Ascending aorta (tissue), 2 donors: Measurements from ENCODE around the gene MEG3. TPM values are rescaled to one million over a fixed set of nuclear protein-coding genes. Genes with fewer than 3 reads are reported as not detected.

Source experiments
- DNase-seq, 2 donors: peaks; one replicate each; pipeline ENCODE4 v3.0.0-alpha.2; 2019; ENCODE audit warnings: low spot score in 2 of 2
- H3K27ac ChIP-seq, 2 donors: fragments of 200-600 bp; sonication (generic); one replicate each; pipeline ENCODE4 v1.5.1; 2016 to 2017; ENCODE audit warnings: mild to moderate bottlenecking in 1 of 2
- H3K27me3 ChIP-seq: fragments of 200-600 bp; sonication (generic); one replicate; pipeline ENCODE4 v1.5.1; 2017
- H3K36me3 ChIP-seq, 2 donors: fragments of 200-600 bp; sonication (generic); one replicate each; pipeline ENCODE4 v1.5.1; 2016
- H3K4me1 ChIP-seq, 2 donors: fragments of 200-600 bp; sonication (generic); one replicate each; pipeline ENCODE4 v1.5.1; 2016 to 2017; ENCODE audit warnings: mild to moderate bottlenecking in 1 of 2
- H3K4me3 ChIP-seq, 2 donors: fragments of 200-600 bp; sonication (generic); one replicate each; pipeline ENCODE4 v1.5.1; 2016 to 2017; ENCODE audit warnings: mild to moderate bottlenecking in 1 of 2
- H3K9me3 ChIP-seq, 2 donors: fragments of 200-600 bp; sonication (generic); one replicate each; pipeline ENCODE4 v1.5.1; 2016
- intact Hi-C: fragments of 100-400 bp; cut with DNase I; formaldehyde crosslinking; loops from one replicate; pipeline ENCODE4 v1.15.1; 2023
- total RNA-seq: library from RNA; depleted of rRNA; stranded (reverse); fragments of >200 nt; gene quantifications from one replicate; pipeline ENCODE4 v1.1.0, GENCODE V29; 2016
- TF ChIP-seq, protein P1 (sequence below), 3 experiments: fragments of 200-600 bp in 2 of 3; fragments of 450-650 bp in 1 of 3; sonication (generic) in 2 of 3; IDR thresholded peaks; one replicate each; pipeline ENCODE4 v1.5.1; 2016 to 2019; ENCODE audit warnings: antibody characterized with exemption in 3 of 3, mild to moderate bottlenecking in 1 of 3, moderate library complexity in 1 of 3

Gene MEG3
- total RNA-seq, 1 donor from 2014 or later, result 105 TPM

DNA sequence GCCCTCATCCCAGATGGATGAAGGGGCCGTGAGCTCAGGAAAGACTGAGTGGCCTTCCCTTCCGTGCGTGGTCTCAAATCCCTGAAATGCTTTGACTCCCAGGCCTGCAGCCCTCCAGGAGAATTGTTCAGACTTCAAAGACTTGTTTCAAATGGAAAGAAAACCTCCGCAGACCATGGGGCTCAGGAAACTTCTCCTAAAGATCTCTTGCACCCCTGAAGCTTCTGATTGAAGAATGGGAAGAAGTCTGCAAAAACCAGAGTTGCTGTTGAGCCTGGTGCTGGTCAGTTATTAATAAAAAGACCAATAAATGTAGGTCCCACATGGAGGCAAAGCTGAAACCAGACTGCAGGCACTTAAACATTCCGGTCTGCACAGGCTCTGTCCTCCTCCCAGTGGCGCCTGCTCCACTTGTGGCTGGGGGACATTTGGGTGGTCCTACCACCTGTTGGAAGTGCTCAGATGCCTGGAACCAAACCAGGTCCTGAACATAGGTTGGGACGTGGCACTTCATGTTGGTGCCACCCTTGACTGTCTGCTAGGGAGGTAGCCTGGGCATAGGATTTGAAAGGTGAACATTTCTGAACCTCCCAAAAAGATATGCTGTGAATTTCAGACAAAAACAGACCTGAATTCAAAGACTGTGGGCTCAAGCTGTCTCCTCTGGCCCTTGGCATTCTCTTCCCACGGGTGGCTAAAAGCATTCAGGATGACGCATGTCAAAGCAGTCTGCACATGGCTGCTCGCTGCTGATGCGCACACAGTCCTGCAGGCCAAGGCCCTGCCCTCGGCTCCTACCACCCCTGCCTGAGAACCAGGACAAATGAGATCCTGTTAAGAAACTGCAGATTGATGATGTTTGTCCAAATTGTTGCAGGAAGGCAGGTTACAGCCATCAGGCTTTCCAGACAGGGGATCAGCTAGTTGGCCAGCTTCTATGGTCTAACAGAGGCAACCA, 36.2 kb upstream of the MEG3 start:
- intact Hi-C loops, result no loop called here
- DNase-seq, result no peak
- no peaks in the 10 kb centered on the region for H3K36me3 ChIP-seq
- H3K27ac ChIP-seq, result no peak overlapping the region
- no peak overlapping the region for H3K4me3 ChIP-seq
- TF ChIP-seq, protein P1, sequence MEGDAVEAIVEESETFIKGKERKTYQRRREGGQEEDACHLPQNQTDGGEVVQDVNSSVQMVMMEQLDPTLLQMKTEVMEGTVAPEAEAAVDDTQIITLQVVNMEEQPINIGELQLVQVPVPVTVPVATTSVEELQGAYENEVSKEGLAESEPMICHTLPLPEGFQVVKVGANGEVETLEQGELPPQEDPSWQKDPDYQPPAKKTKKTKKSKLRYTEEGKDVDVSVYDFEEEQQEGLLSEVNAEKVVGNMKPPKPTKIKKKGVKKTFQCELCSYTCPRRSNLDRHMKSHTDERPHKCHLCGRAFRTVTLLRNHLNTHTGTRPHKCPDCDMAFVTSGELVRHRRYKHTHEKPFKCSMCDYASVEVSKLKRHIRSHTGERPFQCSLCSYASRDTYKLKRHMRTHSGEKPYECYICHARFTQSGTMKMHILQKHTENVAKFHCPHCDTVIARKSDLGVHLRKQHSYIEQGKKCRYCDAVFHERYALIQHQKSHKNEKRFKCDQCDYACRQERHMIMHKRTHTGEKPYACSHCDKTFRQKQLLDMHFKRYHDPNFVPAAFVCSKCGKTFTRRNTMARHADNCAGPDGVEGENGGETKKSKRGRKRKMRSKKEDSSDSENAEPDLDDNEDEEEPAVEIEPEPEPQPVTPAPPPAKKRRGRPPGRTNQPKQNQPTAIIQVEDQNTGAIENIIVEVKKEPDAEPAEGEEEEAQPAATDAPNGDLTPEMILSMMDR (IDR thresholded peaks at IDR 0.05), result no peak
- H3K27me3 ChIP-seq, result no peaks in the 10 kb centered on the region
- no peaks in the 10 kb centered on the region for H3K9me3 ChIP-seq
- no peaks in the 10 kb centered on the region for H3K4me1 ChIP-seq

DNA sequence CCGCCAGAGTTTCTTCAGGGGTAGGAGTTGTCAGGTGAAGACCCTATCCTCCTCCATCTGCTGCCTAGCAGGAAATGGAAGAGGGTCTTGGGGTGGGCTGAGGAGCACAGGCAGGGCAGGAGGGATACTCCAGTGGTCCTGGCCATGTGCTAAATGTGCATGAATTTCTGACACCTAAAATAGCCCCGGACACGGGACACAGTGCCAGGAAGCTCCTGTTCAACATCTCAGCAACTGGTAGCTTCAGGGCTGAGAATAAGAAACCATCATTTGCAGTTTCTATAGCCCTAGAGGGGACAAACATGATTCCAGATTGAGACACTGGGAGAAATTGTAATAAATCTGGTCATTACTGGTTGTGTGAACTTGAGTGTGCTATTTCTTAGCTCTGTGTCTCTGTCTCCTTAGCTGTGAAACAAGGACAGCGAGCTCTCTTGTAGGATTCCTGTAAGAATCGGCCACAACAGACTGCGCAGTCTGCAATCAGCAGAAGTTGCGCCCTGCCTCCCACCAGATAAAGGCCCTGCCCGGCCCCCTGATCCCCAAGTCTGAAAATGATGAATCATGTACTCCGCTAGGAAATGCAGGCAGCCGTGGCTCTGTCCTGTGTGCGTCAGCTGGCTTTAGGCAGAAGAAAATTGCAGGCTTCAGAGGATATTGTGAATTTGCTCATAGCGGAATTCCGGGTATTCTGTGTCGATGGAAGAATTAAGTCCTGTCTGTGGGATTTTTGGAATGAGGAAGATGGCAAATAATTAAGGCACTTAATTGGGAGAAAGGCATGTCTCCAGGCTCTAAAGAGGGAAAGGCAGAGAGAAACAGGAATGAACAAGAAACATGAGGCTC, 35.2 kb upstream of the MEG3 start:
- no peaks in the 10 kb centered on the region for H3K27me3 ChIP-seq
- H3K36me3 ChIP-seq, result no peaks in the 10 kb centered on the region
- DNase-seq, result no peak
- H3K27ac ChIP-seq, result no peak overlapping the region
- no peaks in the 10 kb centered on the region for H3K4me1 ChIP-seq
- intact Hi-C loops, result no loop called here
- no peak overlapping the region for H3K4me3 ChIP-seq
- TF ChIP-seq, protein P1 (IDR thresholded peaks at IDR 0.05), result no peak
- no peaks in the 10 kb centered on the region for H3K9me3 ChIP-seq

DNA sequence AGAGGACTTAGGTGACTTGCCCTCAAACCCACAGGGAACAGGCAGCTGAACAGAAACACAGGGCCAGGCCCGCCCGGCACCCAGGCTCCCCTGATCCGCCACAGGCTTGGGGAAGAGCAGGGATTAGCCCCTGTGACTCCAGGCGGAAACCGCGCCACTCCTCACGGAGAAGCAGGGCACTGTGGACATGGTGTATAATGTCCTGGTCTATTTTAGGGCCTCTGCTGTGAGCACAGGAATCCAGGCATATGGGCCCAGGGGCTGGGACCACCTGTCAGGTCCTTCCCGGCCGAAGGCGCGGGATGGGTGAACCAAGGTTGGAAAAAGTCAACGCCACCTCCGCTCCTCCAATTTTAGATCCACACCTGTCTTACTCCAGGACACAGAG, 34.6 kb upstream of the MEG3 start:
- Histone ChIP-seq H3K36me3 (no peaks in the 10 kb centered on the region), H3K4me3 (no peak overlapping the region), H3K27ac (no peak overlapping the region), H3K9me3 (no peaks in the 10 kb centered on the region), H3K4me1 (no peaks in the 10 kb centered on the region), H3K27me3 (no peaks in the 10 kb centered on the region)
- DNase-seq, result no peak
- intact Hi-C loops, result no loop called here
- TF ChIP-seq, protein P1 (IDR thresholded peaks at IDR 0.05), result no peak

DNA sequence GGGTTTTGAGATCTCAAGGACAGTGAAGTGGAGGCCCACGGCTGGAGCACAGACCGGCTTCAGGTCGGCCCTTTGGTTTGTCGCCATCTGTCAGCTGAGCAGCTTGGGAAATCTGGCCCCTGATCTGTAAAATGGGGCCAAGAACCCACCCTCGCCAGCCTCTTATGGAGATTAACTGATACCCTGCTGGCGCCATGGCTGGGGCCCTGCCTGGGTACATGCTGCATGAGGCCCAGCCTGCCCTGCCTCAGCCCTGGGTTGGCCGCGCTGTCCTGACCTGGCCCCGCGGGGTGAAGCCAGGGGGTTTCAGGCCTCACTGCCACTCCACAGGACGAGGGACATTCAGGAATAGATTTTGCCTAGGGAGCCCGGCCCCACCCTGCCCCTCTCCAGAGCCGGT, 33.9 kb upstream of the MEG3 start:
- TF ChIP-seq, protein P1 (IDR thresholded peaks at IDR 0.05), result no peak
- no peaks in the 10 kb centered on the region for H3K27me3 ChIP-seq

DNA sequence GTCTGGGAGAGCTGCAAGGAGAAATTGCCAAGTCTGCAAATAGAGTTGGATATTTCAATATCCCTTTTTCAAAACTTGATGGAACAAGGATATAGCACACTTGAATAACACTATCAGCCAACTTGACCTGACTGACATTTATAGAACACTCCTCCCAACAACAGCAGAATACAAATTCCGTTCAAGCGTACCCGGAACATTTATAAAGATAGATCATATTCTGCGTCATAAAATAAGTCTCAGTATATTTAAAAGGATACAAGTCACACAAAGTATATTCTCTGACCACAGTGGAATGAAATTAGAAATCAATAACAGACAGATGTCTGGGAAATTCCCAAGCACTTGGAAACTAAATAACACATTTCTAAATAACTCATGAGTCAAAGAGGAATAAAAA, 29.0 kb upstream of the MEG3 start:
- TF ChIP-seq, protein P1 (IDR thresholded peaks at IDR 0.05), result no peak
- Histone ChIP-seq H3K9me3 (no peaks in the 10 kb centered on the region), H3K4me1 (no peaks in the 10 kb centered on the region)

More for the DNA sequence above, 33.9 kb upstream of the MEG3 start:
- H3K36me3 ChIP-seq, result no peaks in the 10 kb centered on the region
- H3K9me3 ChIP-seq, result no peaks in the 10 kb centered on the region
- DNase-seq, result no peak
- H3K4me1 ChIP-seq, result no peaks in the 10 kb centered on the region
- no peak overlapping the region for H3K4me3 ChIP-seq
- intact Hi-C loops, result no loop called here
- H3K27ac ChIP-seq, result no peak overlapping the region

More for the DNA sequence above, 29.0 kb upstream of the MEG3 start:
- Histone ChIP-seq H3K27me3 (no peaks in the 10 kb centered on the region), H3K36me3 (no peaks in the 10 kb centered on the region), H3K4me3 (no peak overlapping the region), H3K27ac (no peak overlapping the region)
- intact Hi-C loops, result no loop called here
- no peak for DNase-seq
